GM18951 (cell line): ENCODE data around the gene SBF2.

Source experiments
- POLR2A ChIP-seq: IDR thresholded peaks from 4 replicates; pipeline ENCODE4 v1.6.1; 2011; ENCODE audit warnings: mild to moderate bottlenecking; ENCODE audit not compliant: insufficient read length, insufficient read depth; ENCODE audit errors: extremely low read depth
- in situ Hi-C: fragments of 300-500 bp; cut with MboI; formaldehyde crosslinking; loops from one replicate; pipeline ENCODE4 v1.12.0; 2022; ENCODE audit warnings: low sequenced_read_pairs, mixed read lengths, inconsistent platforms; ENCODE audit not compliant: unreplicated experiment

The SBF2 gene

GRCh38 chr11:9842923-9843322, 451.1 kb downstream of the SBF2 start:
- in situ Hi-C loops: no loop called here
- TF ChIP-seq POLR2A: no peak

- TF ChIP-seq POLR2A: no peak
- in situ Hi-C loops: no loop called here
These were observed 453.5 kb downstream of the SBF2 start for GRCh38 chr11:9840460-9841004.

GRCh38 chr11:9839550-9839949, 454.5 kb downstream of the SBF2 start:
- TF ChIP-seq POLR2A: no peak
- in situ Hi-C loops: no loop called here

- TF ChIP-seq POLR2A: no peak
- in situ Hi-C loops: no loop called here
These were observed 455.1 kb downstream of the SBF2 start for GRCh38 chr11:9838961-9839360.

- no peak for TF ChIP-seq POLR2A
- in situ Hi-C loops: no loop called here
These were observed 455.8 kb downstream of the SBF2 start for GRCh38 chr11:9838229-9838628.

GRCh38 chr11:9834291-9834690, 459.7 kb downstream of the SBF2 start:
- no peak for TF ChIP-seq POLR2A
- in situ Hi-C loops: no loop called here

- in situ Hi-C loops: no loop called here
- TF ChIP-seq POLR2A: no peak
These were observed 462.9 kb downstream of the SBF2 start for GRCh38 chr11:9831122-9831521.

- TF ChIP-seq POLR2A: no peak
- in situ Hi-C loops: no loop called here
These were observed 466.3 kb downstream of the SBF2 start for GRCh38 chr11:9827708-9828107.

- TF ChIP-seq POLR2A: no peak
- in situ Hi-C loops: no loop called here
These were observed 467.6 kb downstream of the SBF2 start for GRCh38 chr11:9826390-9826789.

GRCh38 chr11:9825895-9826294, 468.1 kb downstream of the SBF2 start:
- in situ Hi-C loops: no loop called here
- no peak for TF ChIP-seq POLR2A

- TF ChIP-seq POLR2A: no peak
- in situ Hi-C loops: no loop called here
These were observed 468.7 kb downstream of the SBF2 start for GRCh38 chr11:9825315-9825714.

- no peak for TF ChIP-seq POLR2A
- in situ Hi-C loops: no loop called here
These were observed 470.1 kb downstream of the SBF2 start for GRCh38 chr11:9823887-9824385.

GRCh38 chr11:9823439-9823838, 470.6 kb downstream of the SBF2 start:
- TF ChIP-seq POLR2A: no peak
- in situ Hi-C loops: no loop called here

GRCh38 chr11:9821008-9821752, 472.8 kb downstream of the SBF2 start:
- in situ Hi-C loops: no loop called here
- no peak for TF ChIP-seq POLR2A
